SU-DHL-6 (cell line): ENCODE results near the gene KRIT1.

Experiments used
- CTCF ChIP-seq: fragments of 200-600 bp; sonication (generic); IDR thresholded peaks from one replicate; pipeline ENCODE4 v1.5.1; 2017; ENCODE audit warnings: antibody characterized with exemption, mild to moderate bottlenecking, low read length, moderate library complexity; ENCODE audit not compliant: insufficient read depth, poor library complexity, severe bottlenecking
- EZH2phosphoT487 ChIP-seq: fragments of 200-600 bp; sonication (generic), shearing (Covaris generic); conservative IDR thresholded peaks from 2 replicates; pipeline ENCODE4 v1.6.1; 2018; ENCODE audit warnings: mild to moderate bottlenecking, antibody characterized with exemption, low read length, moderate library complexity, mixed read lengths

GRCh38 chr7:92192326-92192725 is 53.4 kb downstream of the KRIT1 start:
- TF ChIP-seq CTCF (no peak), EZH2phosphoT487 (no peak)
